ENCODE data around the gene ARL15.

GRCh38 chr5:54013556-54014194 is 296.7 kb downstream of the ARL15 start:
- TF ChIP-seq CTCF (IDR thresholded peaks at IDR 0.05) (no peak), POLR2A (IDR thresholded peaks at IDR 0.05) (no peak)
